ENCODE measurements around the gene DAD1. TPM values are rescaled to one million over a fixed set of nuclear protein-coding genes. Genes with fewer than 3 reads are reported as not detected.
"Not testable (repeated sequence)": the region's sequence is repeated elsewhere in the genome, so short reads cannot be mapped to it uniquely, and the experiment has no call there.

DAD1 gene
- 100 to 1,000 TPM; 176 to 193 TPM for total RNA-seq
- polyA plus RNA-seq (2013, experiment 1 of 2) = 241 TPM
- 234 TPM for polyA plus RNA-seq (2013, experiment 2 of 2)
- long read RNA-seq, experiment 1, transcript DAD1-201 (3 exons, 731 nt) = major isoform, 96 of 105 reads
- long read RNA-seq, experiment 1, partial matches to known transcripts = 8 of 105 reads
- long read RNA-seq, experiment 1, other reads (novel, unspliced or antisense) = 1 of 105 reads
- long read RNA-seq, experiment 2, transcript DAD1-201 (3 exons, 731 nt) = major isoform, 81 of 86 reads
- long read RNA-seq, experiment 2, partial matches to known transcripts = 0 of 86 reads
- long read RNA-seq, experiment 2, other reads (novel, unspliced or antisense) = 1 of 86 reads
- long read RNA-seq, experiment 3, transcript DAD1-201 (3 exons, 731 nt) = major isoform, 87 of 95 reads
- long read RNA-seq, experiment 3, partial matches to known transcripts = 1 of 95 reads
- long read RNA-seq, experiment 3, other reads (novel, unspliced or antisense) = 6 of 95 reads
- long read RNA-seq, experiment 4, transcript DAD1-201 (3 exons, 731 nt) = major isoform, 10 of 13 reads
- long read RNA-seq, experiment 4, partial matches to known transcripts = 0 of 13 reads
- long read RNA-seq, experiment 4, other reads (novel, unspliced or antisense) = 3 of 13 reads

- Mint-ChIP-seq H3K9me3 (no peaks in the 10 kb centered on the region), H3K27me3 (ENCODE audit: insufficient read depth) (no peaks in the 10 kb centered on the region)
Measured at GRCh38 chr14:22589096-22589839, at the start of gene DAD1. Gene DAD1, minus strand, starts transcription at chr14:22589224. Its CDS starts 67 bp downstream, at chr14:22589157.

GRCh38 chr14:22635980-22636379, 47.0 kb upstream of the DAD1 start:
- H3K4me3 ChIP-seq (ENCODE audit: low read length); H3K36me3 Mint-ChIP-seq (ENCODE audit: low read depth); H3K4me3 Mint-ChIP-seq; H3K36me3 ChIP-seq (ENCODE audit: control insufficient read depth, insufficient read depth, low read length); DNase-seq; H3K27ac ChIP-seq (ENCODE audit: low read depth, low read length); H3K4me1 ChIP-seq (ENCODE audit: control insufficient read depth, insufficient read depth, low read length); H3K9ac ChIP-seq (ENCODE audit: extremely low read depth, low read length, poor library complexity, severe bottlenecking); H3K27ac Mint-ChIP-seq; H3K27me3 Mint-ChIP-seq (ENCODE audit: insufficient read depth); H3K27me3 ChIP-seq (ENCODE audit: control insufficient read depth, insufficient read depth, low read length, poor library complexity, severe bottlenecking); H3K4me1 Mint-ChIP-seq: not testable (repeated sequence)
- no CpG with 5 or more reads among the region's 1 CpG for WGBS, 2 experiments (ENCODE audit: insufficient coverage in 1 of 2, insufficient read length in 1 of 2)
- H3K9me3 ChIP-seq (ENCODE audit: control insufficient read depth, low read length) = peaks cover 13% of the 10 kb centered on the region
- peaks cover 53% of the 10 kb centered on the region for H3K9me3 Mint-ChIP-seq

More at GRCh38 chr14:22589096-22589839, at the start of gene DAD1:
- WGBS, 2 experiments (ENCODE audit: insufficient coverage in 1 of 2, insufficient read length in 1 of 2) = 0 to 1% methylated on average over 30 to 44 of the region's 44 CpGs
- Mint-ChIP-seq H3K36me3 (ENCODE audit: low read depth) (peaks cover 21% of the 10 kb centered on the region), H3K27ac (peak within 1 kb of the TSS; percentile 97), H3K4me1 (peaks cover 62% of the 10 kb centered on the region), H3K4me3 (peak within 1 kb of the TSS; percentile 96)
- Histone ChIP-seq H3K36me3 (ENCODE audit: control insufficient read depth, insufficient read depth, low read length) (peaks cover 20% of the 10 kb centered on the region), H3K27me3 (ENCODE audit: control insufficient read depth, insufficient read depth, low read length, poor library complexity, severe bottlenecking) (no peaks in the 10 kb centered on the region), H3K9me3 (ENCODE audit: control insufficient read depth, low read length) (no peaks in the 10 kb centered on the region), H3K4me3 (ENCODE audit: low read length) (peak within 1 kb of the TSS; percentile 99), H3K27ac (ENCODE audit: low read depth, low read length) (peak within 1 kb of the TSS; percentile 93), H3K4me1 (ENCODE audit: control insufficient read depth, insufficient read depth, low read length) (peaks cover 8% of the 10 kb centered on the region), H3K9ac (ENCODE audit: extremely low read depth, low read length, poor library complexity, severe bottlenecking) (peak within 1 kb of the TSS; percentile 85)
- no peak for TF ChIP-seq CTCF (conservative IDR thresholded peaks at IDR 0.05)
- DNase-seq = peak; percentile 100

- Histone ChIP-seq H3K36me3 (ENCODE audit: control insufficient read depth, insufficient read depth, low read length) (no peaks in the 10 kb centered on the region), H3K27me3 (ENCODE audit: control insufficient read depth, insufficient read depth, low read length, poor library complexity, severe bottlenecking) (no peaks in the 10 kb centered on the region), H3K9ac (ENCODE audit: extremely low read depth, low read length, poor library complexity, severe bottlenecking) (no peak overlapping the region), H3K4me3 (ENCODE audit: low read length) (no peak overlapping the region), H3K27ac (ENCODE audit: low read depth, low read length) (no peak overlapping the region), H3K4me1 (ENCODE audit: control insufficient read depth, insufficient read depth, low read length) (no peaks in the 10 kb centered on the region), H3K9me3 (ENCODE audit: control insufficient read depth, low read length) (peaks cover 27% of the 10 kb centered on the region)
- Mint-ChIP-seq H3K27me3 (ENCODE audit: insufficient read depth) (peaks cover 2% of the 10 kb centered on the region), H3K9me3 (peaks cover 64% of the 10 kb centered on the region), H3K36me3 (ENCODE audit: low read depth) (peaks cover 10% of the 10 kb centered on the region), H3K27ac (no peak overlapping the region), H3K4me3 (no peak overlapping the region), H3K4me1 (no peaks in the 10 kb centered on the region)
- no peak for DNase-seq
- TF ChIP-seq CTCF (conservative IDR thresholded peaks at IDR 0.05) = no peak
- WGBS, 2 experiments (ENCODE audit: insufficient coverage in 1 of 2, insufficient read length in 1 of 2) = 89 to 98% methylated on average over 8 of the region's 8 CpGs
Measured at GRCh38 chr14:22634233-22634900, 45.3 kb upstream of the DAD1 start.

Measured in endodermal cell (in vitro differentiated cells).